NCI-H1436 (cell line): ENCODE results near the gene SGF29.
"Not testable (repeated sequence)": the region's sequence is repeated elsewhere in the genome, so short reads cannot be mapped to it uniquely, and the experiment has no call there.

ENCODE experiments used
- DNase-seq: peaks from one replicate; lab custom pipeline; 2025; lab: John Stamatoyannopoulos, UW

Gene SGF29

DNA sequence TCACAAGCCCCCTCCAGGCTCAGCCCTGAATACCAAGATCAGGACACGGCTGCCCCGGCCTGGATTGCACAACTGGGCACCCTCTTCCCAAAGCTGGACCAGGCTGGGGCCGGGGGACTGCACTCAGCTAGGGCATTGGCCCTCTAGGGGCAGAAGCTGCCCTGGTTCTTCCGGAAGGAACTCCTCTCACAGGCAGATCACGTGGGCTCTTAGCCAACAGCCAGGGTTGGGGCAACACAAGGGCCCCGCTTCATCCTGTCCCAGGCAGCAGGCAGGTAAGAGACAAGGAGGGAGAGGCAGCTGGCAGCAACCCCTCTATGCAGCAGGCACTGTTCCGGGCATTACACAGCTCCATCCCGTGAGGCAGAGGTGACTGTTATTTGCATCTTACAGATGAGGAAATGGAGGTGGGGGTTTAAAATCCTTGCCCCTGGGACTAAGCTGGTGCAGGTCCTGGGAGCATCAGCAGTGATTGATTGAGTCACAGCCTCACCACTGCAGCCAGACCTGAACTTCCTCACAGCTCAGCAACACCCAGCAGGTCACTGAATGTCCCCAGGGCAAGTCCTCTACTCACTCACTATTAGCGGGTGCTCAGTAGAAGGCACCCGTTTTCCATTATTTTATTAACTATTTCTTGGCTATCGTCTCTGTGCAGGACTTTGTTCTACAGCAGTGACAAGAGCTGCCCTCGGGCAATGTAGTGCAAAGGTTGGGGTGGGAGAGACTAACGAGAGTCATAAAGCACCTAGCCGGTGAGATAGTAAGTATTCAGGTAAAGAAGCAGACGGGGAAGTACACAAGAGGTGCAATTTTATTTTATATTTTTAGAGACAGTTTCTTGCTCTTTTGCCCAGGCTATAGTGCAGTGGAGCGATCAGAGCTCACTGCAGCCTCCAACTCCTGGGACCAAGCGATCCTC, 58.9 kb downstream of the SGF29 start:
- DNase-seq, result not testable (repeated sequence)

DNA sequence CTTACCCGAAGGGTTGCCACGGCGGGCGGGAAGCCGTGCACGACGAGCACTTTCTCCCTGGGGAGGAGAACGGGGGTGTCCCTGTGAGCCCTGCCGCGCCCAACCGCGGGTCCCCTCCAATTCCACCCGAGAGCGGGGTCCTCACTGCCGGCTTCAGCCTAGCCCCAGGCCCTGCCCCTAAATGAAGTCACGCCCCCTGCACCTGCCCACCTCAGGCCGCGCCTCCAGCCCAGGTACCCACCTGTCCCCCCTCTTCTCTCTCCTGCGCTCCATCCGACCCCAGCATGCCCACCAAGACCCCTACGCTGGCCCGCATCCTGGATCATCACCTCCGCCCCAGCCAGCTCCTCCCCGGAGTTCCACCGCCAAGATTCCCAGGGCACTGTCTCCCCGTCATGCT, 60.2 kb downstream of the SGF29 start:
- DNase-seq, result not testable (repeated sequence)

DNA sequence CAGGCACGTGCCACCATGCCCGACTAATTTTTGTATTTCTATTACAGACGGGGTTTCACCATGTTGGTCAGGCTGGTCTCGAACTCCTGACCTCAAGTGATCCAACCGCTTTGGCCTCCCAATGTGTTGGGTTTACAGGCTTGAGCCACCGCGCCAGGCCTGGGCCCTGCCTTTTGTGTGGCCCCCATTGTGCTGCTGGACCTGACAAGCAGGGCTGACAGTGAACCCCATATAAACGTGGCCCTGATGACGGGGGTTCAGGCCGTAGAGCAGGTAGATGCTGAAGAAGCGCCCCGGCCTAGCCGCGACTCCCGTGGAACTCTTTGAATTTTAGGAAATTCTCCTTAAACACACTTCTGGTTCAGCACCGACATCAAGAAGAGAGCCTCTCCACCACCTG, 60.8 kb downstream of the SGF29 start:
- DNase-seq, result not testable (repeated sequence)

DNA sequence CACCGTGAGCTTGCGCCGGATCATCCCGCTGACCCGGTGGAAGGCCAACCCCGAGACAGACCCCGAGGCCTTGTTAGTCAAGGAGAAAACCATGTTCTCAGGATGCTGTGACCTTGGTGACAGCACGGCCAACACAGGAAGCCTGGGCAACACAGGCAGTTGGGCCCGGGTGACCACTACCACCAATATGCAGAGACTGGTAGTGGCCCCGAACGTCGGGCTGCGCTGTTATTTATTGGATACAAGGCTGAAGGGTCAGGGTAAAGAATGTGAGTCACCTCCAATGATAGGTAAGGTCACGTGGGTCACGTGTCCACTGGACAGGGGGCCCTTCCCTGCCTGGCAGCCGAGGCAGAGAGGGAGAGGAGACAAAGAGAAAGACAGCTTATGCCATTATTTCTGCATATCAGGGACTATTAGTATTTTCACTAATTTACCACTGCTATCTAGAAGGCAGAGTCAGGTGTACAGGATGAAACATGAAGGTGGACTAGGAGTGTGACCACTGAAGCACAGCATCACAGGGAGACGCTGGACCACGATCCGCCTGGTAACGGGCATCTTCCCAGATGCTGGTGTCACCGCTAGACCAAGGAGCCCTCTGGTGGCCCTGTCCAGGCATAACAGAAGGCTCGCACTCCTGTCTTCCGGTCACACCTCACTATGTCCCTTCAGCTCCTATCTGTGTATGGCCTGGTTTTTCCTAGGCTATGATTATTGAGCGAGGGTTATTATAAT, 61.9 kb downstream of the SGF29 start:
- DNase-seq, result not testable (repeated sequence)

DNA sequence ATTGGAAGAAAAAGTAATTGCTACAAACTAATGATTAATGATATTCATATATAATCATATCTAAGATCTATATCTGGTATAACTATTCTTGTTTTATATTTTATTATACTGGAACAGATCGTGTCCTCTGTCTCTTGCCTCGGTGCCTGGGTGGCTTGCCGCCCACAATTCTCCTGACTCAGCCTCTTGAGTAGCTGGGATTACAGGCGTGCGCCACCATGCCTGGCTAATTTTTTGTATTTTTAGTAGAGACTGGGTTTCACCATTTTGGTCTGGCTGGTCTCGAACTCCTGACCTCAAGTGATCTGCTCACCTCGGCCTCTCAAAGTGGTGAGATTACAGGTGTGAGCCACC, 62.5 kb downstream of the SGF29 start:
- not testable (repeated sequence) for DNase-seq

DNA sequence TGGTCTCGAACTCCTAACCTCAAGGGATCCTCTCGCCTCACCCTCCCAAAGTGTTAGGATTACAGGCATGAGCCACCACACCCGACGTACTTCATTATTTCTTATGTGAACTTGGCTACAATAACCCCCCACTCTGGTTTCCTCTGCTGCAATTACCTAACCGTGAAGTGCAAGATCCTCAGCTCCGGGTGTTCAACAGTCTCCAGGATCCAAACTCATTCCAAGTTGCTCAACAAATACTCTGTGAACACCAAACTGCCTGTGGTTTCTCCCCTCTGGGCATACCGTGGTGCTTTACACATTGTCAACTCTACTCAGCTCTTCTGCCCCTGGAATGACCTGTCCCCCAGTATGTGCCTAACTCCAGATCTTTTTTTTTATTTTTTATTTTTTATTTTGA, 62.9 kb downstream of the SGF29 start:
- DNase-seq, result no peak

DNA sequence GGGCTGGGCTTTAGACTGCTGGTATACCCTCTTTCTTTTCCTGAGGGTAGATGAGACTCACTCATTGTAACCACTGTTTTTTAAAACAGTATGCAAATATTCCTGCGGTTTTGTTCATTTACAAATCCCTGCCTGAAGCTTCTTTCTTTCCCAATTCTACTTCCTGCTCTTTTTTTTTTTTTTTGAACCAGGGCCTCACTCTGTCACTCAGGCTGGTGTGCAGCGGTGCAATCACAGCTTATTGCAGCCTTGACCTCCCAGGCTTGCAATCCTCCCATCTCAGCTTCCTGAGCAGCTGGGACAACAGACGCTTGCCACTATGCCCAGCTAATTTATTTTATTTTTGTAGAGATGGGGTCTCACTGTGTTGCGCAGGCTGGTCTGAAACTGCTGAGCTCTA, 64.2 kb downstream of the SGF29 start:
- no peak for DNase-seq

- DNase-seq, result not testable (repeated sequence)
Observed at GRCh38 chr16:28620316-28620715, 66.6 kb downstream of the SGF29 start.

- DNase-seq, result no peak
Observed at GRCh38 chr16:28621481-28622155, 67.9 kb downstream of the SGF29 start.

- DNase-seq, result not testable (repeated sequence)
Observed at GRCh38 chr16:28622532-28623171, 68.9 kb downstream of the SGF29 start.

- peak; percentile 68 for DNase-seq
Observed at GRCh38 chr16:28623172-28623711, 69.5 kb downstream of the SGF29 start.

- not testable (repeated sequence) for DNase-seq
Observed at GRCh38 chr16:28630905-28631304, 77.2 kb downstream of the SGF29 start.

DNA sequence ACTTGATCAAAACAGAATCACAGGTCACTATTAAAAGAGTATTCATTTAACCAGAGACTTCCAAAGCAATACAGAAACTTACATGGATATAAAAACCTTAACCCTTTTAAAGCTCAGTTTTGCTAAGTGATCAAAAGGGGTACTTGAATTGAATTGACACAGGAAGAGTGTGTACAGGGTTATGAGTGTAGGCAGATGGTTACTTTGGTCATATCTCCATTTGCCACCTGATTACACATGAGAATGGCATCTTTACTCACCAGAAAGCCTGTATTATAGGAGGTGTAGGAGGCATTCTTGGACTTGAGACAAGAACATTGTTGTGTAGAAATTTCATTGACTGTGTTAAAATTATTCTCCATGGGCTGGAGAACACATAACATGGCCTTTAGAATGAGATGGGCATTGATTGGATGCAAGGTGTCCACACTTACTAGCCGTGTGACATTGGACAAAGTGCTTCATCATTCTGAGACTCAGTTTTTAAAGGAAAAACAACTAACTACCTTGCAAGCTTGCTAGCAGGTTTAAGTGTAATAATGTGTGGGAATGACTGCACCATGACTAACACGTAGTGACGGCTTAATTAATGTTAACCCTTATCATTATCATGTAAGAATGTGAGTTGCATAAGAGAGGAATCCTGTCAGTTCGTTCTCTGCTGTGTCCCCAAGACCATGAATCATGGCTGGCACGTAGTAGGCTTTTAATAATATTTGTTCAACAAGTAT, 82.5 kb downstream of the SGF29 start:
- not testable (repeated sequence) for DNase-seq

DNA sequence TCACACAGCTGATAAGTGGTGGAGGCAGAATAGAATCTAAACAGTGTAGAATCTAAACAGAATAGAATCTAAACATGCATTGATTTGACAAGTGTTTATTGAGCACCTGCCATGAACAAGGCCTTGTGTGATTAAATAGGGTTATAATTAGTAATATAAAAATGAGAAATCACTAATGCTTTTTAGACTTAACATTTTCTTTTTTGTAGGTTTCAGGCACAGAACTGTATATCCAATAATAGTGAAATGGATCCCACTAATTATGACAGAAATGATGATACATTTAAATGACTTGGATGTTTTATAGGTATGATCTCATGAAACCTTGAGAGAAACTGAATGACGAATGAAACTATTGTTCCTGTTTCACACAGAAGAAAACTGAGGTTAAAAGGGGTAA, 84.0 kb downstream of the SGF29 start, which contains the start of gene NPIPB8:
NPIPB8 (plus strand) TSS at position 301 of the 400 bp plus-strand sequence. CDS start 296 bp downstream, outside the sequence.
- DNase-seq, result not testable (repeated sequence)

DNA sequence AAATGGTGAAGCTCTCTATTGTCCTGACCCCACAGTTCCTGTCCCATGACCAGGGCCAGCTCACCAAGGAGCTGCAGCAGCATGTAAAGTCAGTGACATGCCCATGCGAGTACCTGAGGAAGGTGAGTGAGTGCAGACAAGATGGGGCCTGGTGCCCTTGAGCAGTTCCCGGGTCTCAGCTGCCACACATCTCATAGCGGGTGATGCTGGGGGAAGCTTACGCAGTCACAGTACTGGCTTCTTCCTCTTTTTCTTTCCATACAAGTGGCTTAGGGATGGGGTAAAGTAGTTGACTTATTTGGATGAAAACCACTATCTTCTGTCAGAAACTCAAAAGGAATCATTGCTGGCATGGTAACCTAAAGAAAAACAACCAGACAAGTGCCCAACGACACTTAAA, 84.6 kb downstream of the SGF29 start:
- not testable (repeated sequence) for DNase-seq

- DNase-seq, result not testable (repeated sequence)
Observed at GRCh38 chr16:28639959-28640358, 86.2 kb downstream of the SGF29 start.
